ENCODE results near the gene SCMH1.
"Not testable (repeated sequence)": the region's sequence is repeated elsewhere in the genome, so short reads cannot be mapped to it uniquely, and the experiment has no call there.

The SCMH1 gene

GRCh38 chr1:41255978-41256377 is 13.9 kb upstream of the SCMH1 start:
- FAIRE-seq (no peak), DNase-seq (ENCODE audit: extremely low spot score, insufficient read length, low read depth) (no peak)

DNA sequence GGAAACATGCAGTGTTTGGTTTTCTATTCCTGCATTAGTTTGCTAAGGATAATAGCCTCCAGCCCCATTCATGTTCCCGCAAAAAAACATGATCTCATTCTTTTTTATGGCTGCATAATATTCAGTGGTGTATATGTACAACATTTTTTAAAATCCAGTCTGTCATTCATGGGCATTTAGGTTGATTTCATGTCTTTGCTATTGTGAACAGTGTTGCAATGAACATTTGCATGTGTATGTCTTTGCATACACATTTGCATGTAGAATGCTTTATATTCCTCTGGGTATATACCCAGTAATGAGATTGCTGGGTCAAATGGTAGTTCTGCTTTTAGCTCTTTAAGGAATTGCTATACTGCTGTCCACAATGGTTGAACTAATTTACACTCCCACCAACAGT is 9.0 kb upstream of the SCMH1 start:
- not testable (repeated sequence) for FAIRE-seq; DNase-seq (ENCODE audit: extremely low spot score, insufficient read length, low read depth)

GRCh38 chr1:41249319-41249718 is 7.2 kb upstream of the SCMH1 start:
- DNase-seq (ENCODE audit: extremely low spot score, insufficient read length, low read depth) (no peak), FAIRE-seq (no peak)

DNA sequence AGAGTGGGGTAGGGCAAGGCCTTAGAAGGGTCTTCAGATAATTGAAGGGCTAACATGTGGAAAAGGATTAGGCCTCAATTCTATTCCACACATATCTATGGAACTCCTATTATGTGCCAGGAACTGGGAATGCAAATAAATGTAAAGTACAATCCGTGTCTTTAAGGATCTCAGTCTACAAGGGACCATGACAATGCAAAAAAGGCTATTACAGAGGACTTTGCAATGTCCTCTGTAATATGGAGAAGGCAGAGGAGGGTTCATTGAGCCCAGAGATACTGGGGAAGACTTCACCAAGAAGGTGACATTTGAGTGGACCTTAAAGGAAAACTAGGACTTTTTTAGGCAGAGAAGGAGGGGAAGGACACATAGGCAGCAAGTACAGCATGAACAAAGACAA is 4.5 kb upstream of the SCMH1 start:
- FAIRE-seq (no peak), DNase-seq (ENCODE audit: extremely low spot score, insufficient read length, low read depth) (no peak)

DNA sequence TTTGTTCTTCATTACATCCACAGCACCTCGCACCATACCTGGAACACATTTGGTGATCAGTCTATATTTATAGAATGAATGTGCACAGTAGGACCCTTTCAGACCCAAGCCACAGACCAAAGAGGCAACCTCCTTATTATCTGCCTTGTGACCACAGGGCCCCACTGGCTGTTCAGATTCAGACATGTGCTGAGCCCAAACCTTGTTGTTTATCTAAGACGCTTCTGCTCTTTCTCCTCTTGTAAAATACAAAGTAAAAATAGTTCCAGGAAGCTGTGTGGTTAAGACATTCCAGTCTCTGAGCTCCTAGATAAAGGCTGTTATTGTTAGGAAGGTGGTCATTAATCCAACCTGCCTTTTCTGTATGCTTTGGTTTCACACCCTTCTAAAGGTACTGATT is 3.6 kb upstream of the SCMH1 start:
- DNase-seq (ENCODE audit: extremely low spot score, insufficient read length, low read depth) (no peak), FAIRE-seq (no peak)

GRCh38 chr1:41243079-41243385 is 926 bp upstream of the SCMH1 start:
- DNase-seq (ENCODE audit: extremely low spot score, insufficient read length, low read depth) (no peak), FAIRE-seq (no peak)

DNA sequence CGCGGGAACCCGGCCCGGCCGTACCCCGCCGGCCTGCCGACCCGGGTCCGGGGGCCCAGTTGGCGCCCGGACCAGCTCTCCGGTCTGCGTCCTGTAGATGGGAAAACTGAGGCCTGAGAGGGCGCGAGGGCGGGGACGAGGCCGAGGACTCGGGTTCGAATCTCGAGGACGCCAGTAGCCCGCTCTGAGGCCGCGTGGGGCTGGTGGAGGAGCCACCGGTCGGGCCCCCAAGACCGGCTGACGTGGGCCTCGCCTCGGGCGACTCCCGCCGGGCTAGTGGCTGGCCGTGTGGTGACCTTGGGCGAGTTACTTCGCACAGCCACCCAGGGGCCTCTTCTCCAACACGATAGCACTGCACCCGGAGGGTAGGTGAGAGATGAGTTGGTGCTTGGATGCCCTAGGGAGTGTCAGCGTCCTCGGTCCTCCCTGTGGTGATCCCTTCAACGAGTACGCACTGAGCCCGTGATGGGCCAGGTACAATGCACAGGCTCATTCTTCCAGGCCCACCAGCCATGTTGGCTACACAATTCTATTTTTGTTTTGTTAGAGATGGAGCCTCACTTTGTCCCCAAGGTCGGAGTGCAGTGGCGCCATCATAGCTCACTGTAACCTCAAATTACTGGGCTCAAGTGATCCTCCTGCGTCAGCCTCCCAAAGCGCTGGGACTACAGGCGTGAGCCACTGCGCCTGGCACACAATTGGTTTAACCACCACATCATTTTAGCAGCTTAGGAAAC is 404 bp upstream of the SCMH1 start:
- FAIRE-seq, result peak; percentile 5
- no peak for DNase-seq (ENCODE audit: extremely low spot score, insufficient read length, low read depth)

DNA sequence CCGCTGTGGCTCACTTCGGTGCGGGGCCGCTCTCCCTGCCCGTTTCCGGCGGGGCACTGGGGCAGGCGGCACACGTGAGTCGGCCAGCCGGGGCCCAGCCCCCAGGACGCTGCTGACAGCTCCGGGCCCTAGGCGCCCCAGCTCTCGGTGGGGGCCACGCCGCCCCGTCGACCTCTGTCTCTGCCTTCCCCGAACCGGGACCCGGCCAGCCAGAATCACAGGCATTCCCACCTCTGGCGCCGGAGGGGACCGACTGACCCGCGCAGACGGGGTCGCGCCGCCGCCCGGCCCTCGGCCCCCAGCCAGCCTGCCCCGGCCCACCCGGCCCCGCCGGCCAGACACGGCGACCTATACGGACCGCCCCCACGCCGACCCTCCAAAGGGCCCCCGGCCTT is 755 bp downstream of the SCMH1 start:
- peak; percentile 74 for FAIRE-seq

GRCh38 chr1:41240781-41241353 is 1.2 kb downstream of the SCMH1 start:
- FAIRE-seq (peak; percentile 29), DNase-seq (ENCODE audit: extremely low spot score, insufficient read length, low read depth) (no peak)

More for the DNA sequence above, 755 bp downstream of the SCMH1 start:
- DNase-seq (ENCODE audit: extremely low spot score, insufficient read length, low read depth), result no peak

- FAIRE-seq (peak; percentile 47), DNase-seq (ENCODE audit: extremely low spot score, insufficient read length, low read depth) (no peak)
Measured at GRCh38 chr1:41239988-41240610, 2.0 kb downstream of the SCMH1 start.

DNA sequence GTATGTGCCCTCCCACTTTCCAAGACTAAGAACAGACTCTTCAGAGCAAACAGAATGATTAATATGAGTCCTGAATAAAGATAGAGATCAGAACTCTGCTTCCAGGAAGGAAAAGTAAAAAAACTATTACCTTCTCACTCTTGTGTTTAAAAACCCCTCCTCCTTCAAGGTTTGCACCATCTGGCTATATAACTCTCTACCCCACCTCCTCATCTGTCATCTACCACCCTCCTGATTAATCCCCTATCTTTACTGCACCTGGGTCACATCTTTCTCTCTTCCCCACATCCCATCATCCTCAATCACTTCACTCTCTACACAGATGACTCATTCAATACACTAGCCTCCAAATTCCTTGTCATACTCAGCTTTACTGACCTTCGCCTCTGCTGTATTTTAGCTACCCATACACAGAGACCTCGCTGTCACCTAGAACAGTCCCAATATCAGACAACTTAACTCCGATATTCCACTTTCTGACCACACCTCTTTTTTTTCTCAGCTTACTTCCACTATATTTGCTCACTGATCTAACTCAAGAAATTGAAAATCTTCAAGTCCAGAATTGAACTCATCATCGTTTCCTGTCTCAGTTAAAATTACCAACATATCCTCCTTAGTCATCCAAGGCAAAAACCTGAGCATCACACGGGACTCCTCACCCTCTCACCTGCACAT is 3.7 kb downstream of the SCMH1 start:
- no peak for FAIRE-seq

DNA sequence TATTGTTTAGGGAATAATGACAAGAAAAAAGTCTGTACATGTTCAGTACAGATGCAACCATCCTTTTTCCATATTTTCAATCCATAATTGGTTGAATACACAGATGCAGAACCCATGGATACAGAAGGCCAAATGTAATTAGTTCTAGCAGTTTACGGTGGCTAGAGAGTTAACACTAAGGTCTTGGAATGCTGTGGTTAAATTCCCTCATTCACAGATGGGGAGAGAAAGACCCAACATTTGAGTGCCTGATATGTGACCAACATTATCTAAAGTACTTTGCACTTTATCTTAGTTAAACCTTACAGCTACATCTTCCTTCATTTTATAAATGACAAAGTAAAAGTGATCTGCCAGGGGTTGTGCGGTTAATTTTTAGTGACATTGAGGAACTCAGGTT is 5.3 kb downstream of the SCMH1 start:
- DNase-seq (ENCODE audit: extremely low spot score, insufficient read length, low read depth), result no peak
- no peak for FAIRE-seq

More for the DNA sequence above, 3.7 kb downstream of the SCMH1 start:
- no peak for DNase-seq (ENCODE audit: extremely low spot score, insufficient read length, low read depth)

DNA sequence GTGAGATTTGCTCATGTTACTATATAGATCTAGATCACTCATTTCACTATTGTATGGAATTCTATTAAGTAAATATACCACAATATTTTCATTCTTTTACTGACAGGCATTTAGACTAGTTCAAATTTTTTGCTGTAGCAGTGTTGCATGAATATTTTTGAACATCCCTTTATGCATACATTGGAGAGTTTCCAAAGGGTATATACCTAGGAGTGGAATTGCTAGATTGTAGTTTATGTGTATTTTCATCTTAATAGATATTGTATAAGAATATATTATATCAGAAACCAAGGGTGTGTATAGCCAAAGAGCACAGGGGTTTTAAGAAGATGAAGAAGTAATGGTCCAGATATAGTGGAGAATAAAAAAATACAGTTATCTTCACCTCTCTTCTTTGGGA is 6.2 kb downstream of the SCMH1 start:
- FAIRE-seq, result no peak

DNA sequence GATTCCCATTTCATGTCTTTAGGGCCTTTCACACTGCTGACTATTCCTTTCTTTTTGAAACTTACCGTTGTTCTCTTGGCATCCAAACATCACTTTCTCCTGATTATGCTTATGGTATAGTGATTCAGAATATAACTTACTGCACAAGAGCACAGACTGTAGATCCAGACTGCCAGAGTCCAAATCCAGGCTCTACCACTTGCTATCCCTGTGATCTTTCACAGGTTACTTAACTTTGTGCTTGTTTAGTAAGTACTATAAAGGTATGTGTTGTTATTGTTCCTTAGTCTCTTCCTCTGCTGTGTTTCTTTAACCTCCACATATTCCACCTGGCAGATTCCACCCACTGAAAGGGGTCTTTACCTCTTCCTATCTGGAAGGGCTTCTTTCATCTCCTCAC is 8.4 kb downstream of the SCMH1 start:
- FAIRE-seq, result no peak
- DNase-seq (ENCODE audit: extremely low spot score, insufficient read length, low read depth), result no peak

More for the DNA sequence above, 6.2 kb downstream of the SCMH1 start:
- no peak for DNase-seq (ENCODE audit: extremely low spot score, insufficient read length, low read depth)

DNA sequence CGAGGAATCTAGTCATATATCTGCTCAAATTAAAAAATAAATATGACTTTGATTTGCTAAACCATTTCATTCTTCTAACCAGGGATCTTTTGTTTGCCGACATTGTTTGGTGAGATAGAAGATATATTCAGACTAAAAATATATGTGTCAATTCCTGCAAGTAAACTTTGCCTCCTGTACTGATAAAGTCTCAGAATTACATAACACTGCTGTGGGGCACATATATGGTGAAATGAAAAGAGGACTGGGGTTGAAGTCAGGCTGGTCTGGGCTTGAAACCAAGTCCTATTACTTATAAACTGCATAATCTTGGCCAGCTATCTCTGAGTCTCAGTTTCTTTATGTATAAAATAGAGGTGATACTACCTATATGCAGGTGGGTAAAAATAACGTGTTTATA is 9.8 kb downstream of the SCMH1 start:
- FAIRE-seq (no peak), DNase-seq (ENCODE audit: extremely low spot score, insufficient read length, low read depth) (no peak)

DNA sequence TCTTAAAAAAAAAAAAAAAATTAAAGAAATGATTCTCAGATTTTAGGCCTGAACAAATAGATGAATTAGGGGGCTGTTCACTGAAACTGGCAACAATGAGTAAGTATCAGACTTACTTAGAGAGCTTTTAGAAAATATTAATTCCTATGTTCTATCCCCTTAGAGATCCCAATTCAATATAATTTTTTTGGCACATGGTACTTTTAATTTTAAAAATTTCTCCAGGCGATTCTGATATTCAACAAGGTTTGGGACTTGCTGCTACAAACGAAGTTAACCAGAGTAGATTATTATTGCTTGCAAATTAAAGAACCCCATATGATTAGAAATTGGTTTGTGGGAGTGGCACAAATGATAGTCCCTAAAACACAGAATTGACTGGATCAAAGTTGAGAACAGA is 11.4 kb downstream of the SCMH1 start:
- no peak for DNase-seq (ENCODE audit: extremely low spot score, insufficient read length, low read depth)
- FAIRE-seq, result no peak

DNA sequence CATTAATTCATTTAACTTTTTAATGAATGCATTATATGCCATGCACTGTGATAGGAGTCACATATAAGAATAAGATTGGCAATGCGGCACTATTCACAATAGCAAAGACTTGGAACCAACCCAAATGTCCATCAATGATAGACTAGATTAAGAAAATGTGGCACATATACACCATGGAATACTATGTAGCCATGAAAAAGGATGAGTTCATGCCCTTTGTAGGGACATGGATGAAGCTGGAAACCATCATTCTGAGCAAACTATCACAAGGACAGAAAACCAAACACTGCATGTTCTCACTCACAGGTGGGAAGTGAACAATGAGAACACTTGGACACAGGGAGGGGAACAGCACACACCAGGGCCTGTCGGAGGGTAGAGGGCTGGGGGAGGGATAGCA is 12.9 kb downstream of the SCMH1 start:
- not testable (repeated sequence) for FAIRE-seq; DNase-seq (ENCODE audit: extremely low spot score, insufficient read length, low read depth)

GRCh38 chr1:41226815-41227434 is 15.2 kb downstream of the SCMH1 start:
- DNase-seq (ENCODE audit: extremely low spot score, insufficient read length, low read depth), result no peak
- no peak for FAIRE-seq

GRCh38 chr1:41225495-41225894 is 16.6 kb downstream of the SCMH1 start:
- FAIRE-seq (no peak), DNase-seq (ENCODE audit: extremely low spot score, insufficient read length, low read depth) (no peak)

DNA sequence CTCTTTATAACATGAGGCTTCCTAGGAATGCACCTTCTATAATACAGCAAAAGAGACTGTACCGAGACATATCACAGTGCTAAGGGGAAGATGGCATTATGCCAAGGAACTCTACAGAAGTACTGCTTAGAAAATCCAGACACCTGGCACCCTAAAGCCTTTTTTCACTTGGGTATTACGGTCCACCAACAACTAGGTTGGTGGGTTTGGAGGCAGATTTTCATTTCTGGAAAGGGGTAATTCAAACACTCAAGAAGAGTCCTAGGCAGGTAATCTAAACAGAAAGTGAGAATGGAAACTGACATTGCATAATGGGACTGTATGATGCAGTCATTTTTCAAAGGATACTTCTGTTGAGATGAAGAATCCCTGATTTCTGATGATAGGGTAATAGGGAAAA is 19.6 kb downstream of the SCMH1 start:
- peak; percentile 75 for FAIRE-seq
- DNase-seq (ENCODE audit: extremely low spot score, insufficient read length, low read depth), result no peak

DNA sequence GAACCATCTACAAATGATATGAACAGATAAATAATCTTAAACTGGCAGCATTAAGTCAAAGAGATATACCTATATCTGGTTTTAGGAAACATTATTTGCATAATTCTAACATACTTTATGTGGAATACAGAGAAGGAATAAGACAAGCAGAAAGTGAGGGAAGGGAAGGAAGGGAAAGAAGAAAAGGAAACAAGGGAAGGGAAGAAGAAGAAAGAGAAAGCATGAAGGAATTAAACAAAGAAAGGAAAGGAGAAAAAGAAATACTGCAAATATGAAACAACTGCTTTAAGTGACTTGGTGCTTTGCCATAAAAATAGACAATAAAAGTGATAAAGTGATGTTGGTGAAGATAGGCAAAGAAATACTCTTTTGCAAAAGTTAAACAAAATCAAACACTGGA is 20.1 kb downstream of the SCMH1 start:
- FAIRE-seq (no peak), DNase-seq (ENCODE audit: extremely low spot score, insufficient read length, low read depth) (no peak)
